GM12878 (cell line): ENCODE data around the gene MTFR2. TPM values are rescaled to one million over a fixed set of nuclear protein-coding genes. Genes with fewer than 3 reads are reported as not detected.

Experiments
- ATAC-seq: fragments of 200-7000 bp; cut with Tn5 transposase; 3 replicates; pipeline ENCODE4 v1.9.1; 2020; ENCODE audit warnings: mild to moderate bottlenecking, moderate library complexity
- BruUV-seq: library from RNA; stranded (reverse); fragments of 400-500 nt; replicated peaks from 2 replicates; lab custom pipeline; 2021; lab: Mats Ljungman, UMichigan
- CTCF ChIA-PET: fragments of 300-600 bp; sonication (Branson Sonifier 250); formaldehyde crosslinking; extraction: SDS; loops from one replicate; lab custom pipeline; 2021; ENCODE audit warnings: inconsistent platforms; lab: Yijun Ruan, JAX
- POLR2A ChIA-PET: fragments of 350-600 bp; formaldehyde crosslinking; extraction: SDS; loops from one replicate; lab custom pipeline; 2021; ENCODE audit warnings: inconsistent platforms; lab: Charles Lee
- RAD21 ChIA-PET: fragments of 300-600 bp; sonication (Branson Sonifier 250); formaldehyde crosslinking; loops from one replicate; lab custom pipeline; 2023; ENCODE audit warnings: antibody characterized with exemption; ENCODE audit not compliant: unreplicated experiment; lab: Charles Lee
- SMC1A ChIA-PET: fragments of 300-600 bp; sonication (Branson Sonifier 250); formaldehyde crosslinking; loops from one replicate; lab custom pipeline; 2023; ENCODE audit not compliant: unreplicated experiment, uncharacterized antibody; lab: Charles Lee
- DNase-seq: peaks from one replicate; pipeline ENCODE4 v3.0.0-alpha.2; 2011; ENCODE audit warnings: low read depth, low spot score
- FAIRE-seq: peaks from 3 replicates; lab custom pipeline; 2011; peaks lifted over from hg19 to GRCh38; lab: Jason Lieb, UNC
- H2AFZ ChIP-seq: 2 replicates; pipeline ENCODE4 v1.6.0; 2011; ENCODE audit warnings: low read depth, low read length, control low read depth; ENCODE audit not compliant: control insufficient read depth
- H3K27ac ChIP-seq: 2 replicates; pipeline ENCODE4 v1.5.1; 2011; ENCODE audit warnings: control low read depth; ENCODE audit not compliant: control insufficient read depth, insufficient read depth
- H3K27me3 ChIP-seq, 2 experiments: replicated peaks in 1 of 2; 2 replicates each; pipeline versions ENCODE4 v1.6.0 to v1.6.1; 2011; ENCODE audit warnings: low read length in 1 of 2; ENCODE audit not compliant: control insufficient read depth in 2 of 2, insufficient read depth in 2 of 2
- H3K36me3 ChIP-seq, 2 experiments: 2 replicates each; pipeline ENCODE4 v1.5.1; 2011; ENCODE audit warnings: low read length in 1 of 2; ENCODE audit not compliant: control insufficient read depth in 2 of 2, insufficient read depth in 2 of 2
- H3K4me1 ChIP-seq: 2 replicates; pipeline ENCODE4 v1.6.1; 2011; ENCODE audit warnings: mild to moderate bottlenecking, low read length, moderate library complexity, mixed read lengths; ENCODE audit not compliant: control insufficient read depth, insufficient read depth
- H3K4me2 ChIP-seq: 2 replicates; pipeline ENCODE4 v1.6.0; 2011; ENCODE audit warnings: control low read depth; ENCODE audit not compliant: control insufficient read depth, insufficient read depth
- H3K4me3 ChIP-seq: fragments of 200-600 bp; sonication (generic); 2 replicates; pipeline ENCODE4 v1.5.1; 2016
- H3K79me2 ChIP-seq: 2 replicates; pipeline ENCODE4 v1.6.0; 2011; ENCODE audit warnings: low read length; ENCODE audit not compliant: control insufficient read depth, insufficient read depth
- H3K9ac ChIP-seq: 2 replicates; pipeline ENCODE4 v1.8.0; 2011; ENCODE audit warnings: low read length, control low read depth, mixed read lengths; ENCODE audit not compliant: control insufficient read depth, insufficient read depth
- H3K9me3 ChIP-seq: replicated peaks from 3 replicates; pipeline ENCODE4 v1.5.1; 2011; ENCODE audit warnings: mild to moderate bottlenecking, low read length; ENCODE audit not compliant: control insufficient read depth, insufficient read depth
- H4K20me1 ChIP-seq: 2 replicates; pipeline ENCODE4 v1.6.0; 2011; ENCODE audit not compliant: control insufficient read depth, insufficient read depth
- FOXK2 ChIP-seq: fragments of 450-650 bp; IDR thresholded peaks from 2 replicates; pipeline ENCODE4 v1.6.1; 2017; ENCODE audit warnings: mild to moderate bottlenecking, moderate library complexity
- HDGF ChIP-seq: fragments of 450-650 bp; IDR thresholded peaks from 2 replicates; pipeline ENCODE4 v1.6.1; 2016; ENCODE audit warnings: antibody characterized with exemption
- KDM1A ChIP-seq: fragments of 200-600 bp; sonication (generic); IDR thresholded peaks from 2 replicates; pipeline ENCODE4 v1.6.1; 2016; ENCODE audit warnings: borderline replicate concordance
- POLR2AphosphoS2 ChIP-seq: IDR thresholded peaks from 2 replicates; pipeline ENCODE4 v1.6.1; 2011; ENCODE audit warnings: low read depth, mild to moderate bottlenecking, low read length, improper control_type of control experiment, moderate library complexity
- SREBF1 ChIP-seq: IDR thresholded peaks from 2 replicates; pipeline ENCODE4 v1.6.1; 2012; ENCODE audit warnings: mild to moderate bottlenecking, low read length
- YBX1 ChIP-seq: fragments of 450-650 bp; IDR thresholded peaks from 2 replicates; pipeline ENCODE4 v1.6.1; 2016; ENCODE audit warnings: antibody characterized with exemption
- ZSCAN29 ChIP-seq: fragments of 450-650 bp; IDR thresholded peaks from 2 replicates; pipeline ENCODE4 v1.6.1; 2017; ENCODE audit warnings: mild to moderate bottlenecking, moderate library complexity
- WGBS: methylation state at CpG from one replicate; pipeline ENCODE4 v1.1.6; 2016; ENCODE audit warnings: low lambda C conversion rate; ENCODE audit not compliant: insufficient replicate concordance, insufficient coverage; ENCODE audit errors: missing lambda C conversion rate; 5-methylcytosine and 5-hydroxymethylcytosine counted together
- in situ Hi-C: fragments of 300-500 bp; cut with MboI; formaldehyde crosslinking; loops from 9 replicates; pipeline ENCODE4 v1.14.3; 2018; ENCODE audit warnings: mixed read lengths
- intact Hi-C: fragments of 100-400 bp; cut with micrococcal nuclease; formaldehyde crosslinking; loops from one replicate; pipeline ENCODE4 v1.14.2; 2022; ENCODE audit not compliant: unreplicated experiment
- polyA plus RNA-seq, 11 experiments: library from polyadenylated mRNA; depleted of rRNA in 4 of 11; unstranded in 6 of 11; stranded (reverse) in 5 of 11; fragments of >200 nt; fragmentation: Nextera tagmentation in 4 of 11; fragmentation: Illumina TruSeq in 1 of 11; extraction: Ambion mirVana in 4 of 11; extraction: Trizol in 1 of 11; gene quantifications; 1 replicate in 1 of 11; 2 replicates in 10 of 11; pipeline versions ENCODE4 v1.2.1 to v1.2.3, GENCODE V29; 2011 to 2016; ENCODE audit warnings: inconsistent platforms in 2 of 11, missing spikeins in 2 of 11, low read depth in 1 of 11
- total RNA-seq, 4 experiments: library from RNA; depleted of rRNA in 3 of 4; stranded (reverse); fragments of >200 nt in 3 of 4; fragmentation: Illumina TruSeq in 1 of 4; extraction: Trizol in 1 of 4; gene quantifications; 2 replicates each; pipeline versions ENCODE4 v1.2.1 to v1.2.3, GENCODE V29; 2013 to 2021
- TF ChIP-seq, protein P1 (sequence below): fragments of 450-650 bp; formaldehyde crosslinking; IDR thresholded peaks from 2 replicates; pipeline ENCODE4 v1.5.0; 2022; ENCODE audit warnings: mild to moderate bottlenecking, missing genetic modification characterization
- TF ChIP-seq, protein P2 (sequence below): IDR thresholded peaks from 2 replicates; pipeline ENCODE4 v1.6.1; 2012; ENCODE audit warnings: mild to moderate bottlenecking, low read depth, low read length
- TF ChIP-seq, protein P3 (sequence below): IDR thresholded peaks from 2 replicates; pipeline ENCODE4 v1.6.1; 2012; ENCODE audit warnings: low read depth, low read length, improper control_type of control experiment
- TF ChIP-seq, protein P4 (sequence below): fragments of 450-650 bp; formaldehyde crosslinking; IDR thresholded peaks from 2 replicates; pipeline ENCODE4 v1.4.0; 2020; ENCODE audit warnings: mild to moderate bottlenecking, moderate library complexity

MTFR2 gene
- total and polyA plus RNA-seq, 10 of the 15 experiments (the other 5 are each of a cell fraction or from before 2014, with no cell fraction given) = 7.3 to 33.5 (median 25.3) TPM

DNA sequence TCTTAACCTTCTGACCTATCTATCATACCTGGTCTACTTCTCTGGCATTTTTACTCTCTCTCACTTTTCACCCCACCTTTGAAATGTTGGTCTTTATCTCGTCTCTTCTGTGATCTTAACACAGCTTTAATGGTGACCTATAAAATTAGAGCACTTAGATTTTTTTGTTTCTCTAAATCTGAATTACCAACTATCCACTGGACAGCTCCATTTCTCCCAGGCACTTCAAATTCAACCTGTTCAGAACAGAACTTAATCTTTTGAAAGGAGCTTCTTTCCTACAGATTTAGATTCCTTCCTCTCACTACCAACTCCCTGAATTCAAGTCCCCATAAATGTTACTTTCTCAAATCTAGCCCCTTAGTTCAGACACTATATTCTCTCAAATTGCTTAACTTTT, 15.0 kb upstream of the MTFR2 start (continued):
- TF ChIP-seq, protein P1, sequence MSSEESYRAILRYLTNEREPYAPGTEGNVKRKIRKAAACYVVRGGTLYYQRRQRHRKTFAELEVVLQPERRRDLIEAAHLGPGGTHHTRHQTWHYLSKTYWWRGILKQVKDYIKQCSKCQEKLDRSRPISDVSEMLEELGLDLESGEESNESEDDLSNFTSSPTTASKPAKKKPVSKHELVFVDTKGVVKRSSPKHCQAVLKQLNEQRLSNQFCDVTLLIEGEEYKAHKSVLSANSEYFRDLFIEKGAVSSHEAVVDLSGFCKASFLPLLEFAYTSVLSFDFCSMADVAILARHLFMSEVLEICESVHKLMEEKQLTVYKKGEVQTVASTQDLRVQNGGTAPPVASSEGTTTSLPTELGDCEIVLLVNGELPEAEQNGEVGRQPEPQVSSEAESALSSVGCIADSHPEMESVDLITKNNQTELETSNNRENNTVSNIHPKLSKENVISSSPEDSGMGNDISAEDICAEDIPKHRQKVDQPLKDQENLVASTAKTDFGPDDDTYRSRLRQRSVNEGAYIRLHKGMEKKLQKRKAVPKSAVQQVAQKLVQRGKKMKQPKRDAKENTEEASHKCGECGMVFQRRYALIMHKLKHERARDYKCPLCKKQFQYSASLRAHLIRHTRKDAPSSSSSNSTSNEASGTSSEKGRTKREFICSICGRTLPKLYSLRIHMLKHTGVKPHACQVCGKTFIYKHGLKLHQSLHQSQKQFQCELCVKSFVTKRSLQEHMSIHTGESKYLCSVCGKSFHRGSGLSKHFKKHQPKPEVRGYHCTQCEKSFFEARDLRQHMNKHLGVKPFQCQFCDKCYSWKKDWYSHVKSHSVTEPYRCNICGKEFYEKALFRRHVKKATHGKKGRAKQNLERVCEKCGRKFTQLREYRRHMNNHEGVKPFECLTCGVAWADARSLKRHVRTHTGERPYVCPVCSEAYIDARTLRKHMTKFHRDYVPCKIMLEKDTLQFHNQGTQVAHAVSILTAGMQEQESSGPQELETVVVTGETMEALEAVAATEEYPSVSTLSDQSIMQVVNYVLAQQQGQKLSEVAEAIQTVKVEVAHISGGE (CRISPR knock-in tag) = no peak
- TF ChIP-seq, protein P2, sequence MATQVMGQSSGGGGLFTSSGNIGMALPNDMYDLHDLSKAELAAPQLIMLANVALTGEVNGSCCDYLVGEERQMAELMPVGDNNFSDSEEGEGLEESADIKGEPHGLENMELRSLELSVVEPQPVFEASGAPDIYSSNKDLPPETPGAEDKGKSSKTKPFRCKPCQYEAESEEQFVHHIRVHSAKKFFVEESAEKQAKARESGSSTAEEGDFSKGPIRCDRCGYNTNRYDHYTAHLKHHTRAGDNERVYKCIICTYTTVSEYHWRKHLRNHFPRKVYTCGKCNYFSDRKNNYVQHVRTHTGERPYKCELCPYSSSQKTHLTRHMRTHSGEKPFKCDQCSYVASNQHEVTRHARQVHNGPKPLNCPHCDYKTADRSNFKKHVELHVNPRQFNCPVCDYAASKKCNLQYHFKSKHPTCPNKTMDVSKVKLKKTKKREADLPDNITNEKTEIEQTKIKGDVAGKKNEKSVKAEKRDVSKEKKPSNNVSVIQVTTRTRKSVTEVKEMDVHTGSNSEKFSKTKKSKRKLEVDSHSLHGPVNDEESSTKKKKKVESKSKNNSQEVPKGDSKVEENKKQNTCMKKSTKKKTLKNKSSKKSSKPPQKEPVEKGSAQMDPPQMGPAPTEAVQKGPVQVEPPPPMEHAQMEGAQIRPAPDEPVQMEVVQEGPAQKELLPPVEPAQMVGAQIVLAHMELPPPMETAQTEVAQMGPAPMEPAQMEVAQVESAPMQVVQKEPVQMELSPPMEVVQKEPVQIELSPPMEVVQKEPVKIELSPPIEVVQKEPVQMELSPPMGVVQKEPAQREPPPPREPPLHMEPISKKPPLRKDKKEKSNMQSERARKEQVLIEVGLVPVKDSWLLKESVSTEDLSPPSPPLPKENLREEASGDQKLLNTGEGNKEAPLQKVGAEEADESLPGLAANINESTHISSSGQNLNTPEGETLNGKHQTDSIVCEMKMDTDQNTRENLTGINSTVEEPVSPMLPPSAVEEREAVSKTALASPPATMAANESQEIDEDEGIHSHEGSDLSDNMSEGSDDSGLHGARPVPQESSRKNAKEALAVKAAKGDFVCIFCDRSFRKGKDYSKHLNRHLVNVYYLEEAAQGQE = no peak

DNA sequence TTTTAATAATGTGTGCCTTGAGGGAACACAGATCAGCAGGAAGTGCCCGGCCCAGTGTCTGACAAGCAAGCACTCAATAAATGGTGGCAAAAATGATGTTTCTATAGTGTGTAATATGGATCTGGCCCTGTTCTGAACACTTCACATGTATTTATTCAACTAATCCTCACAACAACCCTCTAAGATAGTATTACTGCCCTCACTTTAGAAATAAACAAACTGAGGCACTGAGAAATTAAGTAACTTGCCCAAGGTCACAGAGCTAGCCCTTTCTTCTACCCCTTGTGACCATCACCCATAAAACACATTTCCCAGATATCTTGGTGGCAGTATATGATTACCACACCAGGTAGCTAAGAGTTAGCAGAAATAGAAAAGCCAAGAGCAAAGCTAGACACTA, 12.8 kb upstream of the MTFR2 start:
- no peak overlapping the region for H3K27ac ChIP-seq
- no peak overlapping the region for H3K4me3 ChIP-seq
- RAD21 ChIA-PET = no interaction called here
- H3K27me3 ChIP-seq = no peaks in the 10 kb centered on the region
- ATAC-seq (peak; percentile 17; the same call in 1 of the 3 replicates), FAIRE-seq (no peak), DNase-seq (no peak)
- WGBS = 100% methylated on average over 1 of the region's 1 CpG
- in situ Hi-C loops (no loop called here), intact Hi-C loops (no loop called here)
- SMC1A ChIA-PET = interaction anchor here (0.9 to 1.5 kb wide), 3 partner anchors 11 to 27 kb away, joined by 3 to 6 read pairs (median 3); partner anchors contain the start of gene BCLAF1
- CTCF ChIA-PET = interaction anchor here (1.1 to 2.0 kb wide), 4 partner anchors 9 to 13 kb away, joined by 5 to 6 read pairs (median 5); partner anchors contain the start of gene MTFR2
- H4K20me1 ChIP-seq = no peaks in the 10 kb centered on the region
- no peak overlapping the region for H2AFZ ChIP-seq
- no peak overlapping the region for H3K4me2 ChIP-seq
- no peaks in the 10 kb centered on the region for H3K9me3 ChIP-seq
- peaks cover 0 to 31% of the 10 kb centered on the region in 2 experiments for H3K36me3 ChIP-seq
- H3K79me2 ChIP-seq = peaks cover 6% of the 10 kb centered on the region
- no TSS peak for BruUV-seq
- no peaks in the 10 kb centered on the region for H3K4me1 ChIP-seq
- no peak overlapping the region for H3K9ac ChIP-seq
- POLR2A ChIA-PET = interaction anchor here (0.7 kb wide), 1 partner anchor 11 kb away, joined by 5 read pairs; no protein-coding TSS in a partner anchor
- TF ChIP-seq YBX1 = no peak
- no peak for TF ChIP-seq ZSCAN29
- TF ChIP-seq, protein P3, sequence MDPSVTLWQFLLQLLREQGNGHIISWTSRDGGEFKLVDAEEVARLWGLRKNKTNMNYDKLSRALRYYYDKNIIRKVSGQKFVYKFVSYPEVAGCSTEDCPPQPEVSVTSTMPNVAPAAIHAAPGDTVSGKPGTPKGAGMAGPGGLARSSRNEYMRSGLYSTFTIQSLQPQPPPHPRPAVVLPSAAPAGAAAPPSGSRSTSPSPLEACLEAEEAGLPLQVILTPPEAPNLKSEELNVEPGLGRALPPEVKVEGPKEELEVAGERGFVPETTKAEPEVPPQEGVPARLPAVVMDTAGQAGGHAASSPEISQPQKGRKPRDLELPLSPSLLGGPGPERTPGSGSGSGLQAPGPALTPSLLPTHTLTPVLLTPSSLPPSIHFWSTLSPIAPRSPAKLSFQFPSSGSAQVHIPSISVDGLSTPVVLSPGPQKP = no peak
- no peak for TF ChIP-seq KDM1A
- no peak for TF ChIP-seq SREBF1
- TF ChIP-seq HDGF = no peak
- TF ChIP-seq, protein P4, sequence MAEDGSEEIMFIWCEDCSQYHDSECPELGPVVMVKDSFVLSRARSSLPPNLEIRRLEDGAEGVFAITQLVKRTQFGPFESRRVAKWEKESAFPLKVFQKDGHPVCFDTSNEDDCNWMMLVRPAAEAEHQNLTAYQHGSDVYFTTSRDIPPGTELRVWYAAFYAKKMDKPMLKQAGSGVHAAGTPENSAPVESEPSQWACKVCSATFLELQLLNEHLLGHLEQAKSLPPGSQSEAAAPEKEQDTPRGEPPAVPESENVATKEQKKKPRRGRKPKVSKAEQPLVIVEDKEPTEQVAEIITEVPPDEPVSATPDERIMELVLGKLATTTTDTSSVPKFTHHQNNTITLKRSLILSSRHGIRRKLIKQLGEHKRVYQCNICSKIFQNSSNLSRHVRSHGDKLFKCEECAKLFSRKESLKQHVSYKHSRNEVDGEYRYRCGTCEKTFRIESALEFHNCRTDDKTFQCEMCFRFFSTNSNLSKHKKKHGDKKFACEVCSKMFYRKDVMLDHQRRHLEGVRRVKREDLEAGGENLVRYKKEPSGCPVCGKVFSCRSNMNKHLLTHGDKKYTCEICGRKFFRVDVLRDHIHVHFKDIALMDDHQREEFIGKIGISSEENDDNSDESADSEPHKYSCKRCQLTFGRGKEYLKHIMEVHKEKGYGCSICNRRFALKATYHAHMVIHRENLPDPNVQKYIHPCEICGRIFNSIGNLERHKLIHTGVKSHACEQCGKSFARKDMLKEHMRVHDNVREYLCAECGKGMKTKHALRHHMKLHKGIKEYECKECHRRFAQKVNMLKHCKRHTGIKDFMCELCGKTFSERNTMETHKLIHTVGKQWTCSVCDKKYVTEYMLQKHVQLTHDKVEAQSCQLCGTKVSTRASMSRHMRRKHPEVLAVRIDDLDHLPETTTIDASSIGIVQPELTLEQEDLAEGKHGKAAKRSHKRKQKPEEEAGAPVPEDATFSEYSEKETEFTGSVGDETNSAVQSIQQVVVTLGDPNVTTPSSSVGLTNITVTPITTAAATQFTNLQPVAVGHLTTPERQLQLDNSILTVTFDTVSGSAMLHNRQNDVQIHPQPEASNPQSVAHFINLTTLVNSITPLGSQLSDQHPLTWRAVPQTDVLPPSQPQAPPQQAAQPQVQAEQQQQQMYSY (CRISPR knock-in tag) = no peak
- no peak for TF ChIP-seq POLR2AphosphoS2
- TF ChIP-seq FOXK2 = no peak
